Neural progenitor cell (in vitro differentiated cells): Measurements from ENCODE around the gene TMCC1. TPM values are rescaled to one million over a fixed set of nuclear protein-coding genes. Genes with fewer than 3 reads are reported as not detected.

Experiments used
- DNase-seq: peaks from one replicate; pipeline ENCODE4 v3.0.0-alpha.2; 2016; ENCODE audit warnings: low spot score
- H2AFZ ChIP-seq: fragments of 200-600 bp; sonication (generic); replicated peaks from 2 replicates; pipeline ENCODE4 v1.6.1; 2016; ENCODE audit warnings: antibody characterized with exemption
- H3F3A ChIP-seq: fragments of 200-600 bp; sonication (generic); 2 replicates; pipeline ENCODE4 v1.6.1; 2016; ENCODE audit warnings: antibody characterized with exemption, low read depth
- H3K27ac ChIP-seq: fragments of 200-600 bp; sonication (generic); 2 replicates; pipeline ENCODE4 v1.5.1; 2016; ENCODE audit warnings: mild to moderate bottlenecking
- H3K27me3 ChIP-seq: fragments of 200-600 bp; sonication (generic); 2 replicates; pipeline ENCODE4 v1.6.1; 2016; ENCODE audit warnings: mild to moderate bottlenecking, moderate library complexity
- H3K36me3 ChIP-seq: fragments of 200-600 bp; sonication (generic); 2 replicates; pipeline ENCODE4 v1.5.1; 2016
- H3K4me1 ChIP-seq: fragments of 200-600 bp; sonication (generic); 2 replicates; pipeline ENCODE4 v1.6.1; 2016; ENCODE audit warnings: mixed run types
- H3K4me2 ChIP-seq: fragments of 200-600 bp; sonication (generic); 2 replicates; pipeline ENCODE4 v1.6.1; 2016
- H3K4me3 ChIP-seq: fragments of 200-600 bp; sonication (generic); 2 replicates; pipeline ENCODE4 v1.5.1; 2016
- H3K79me2 ChIP-seq: fragments of 200-600 bp; sonication (generic); 2 replicates; pipeline ENCODE4 v1.6.1; 2016; ENCODE audit warnings: low read depth
- H3K9ac ChIP-seq: fragments of 200-600 bp; sonication (generic); 2 replicates; pipeline ENCODE4 v1.6.1; 2016
- H3K9me3 ChIP-seq: fragments of 200-600 bp; sonication (generic); 2 replicates; pipeline ENCODE4 v1.5.1; 2016; ENCODE audit warnings: low read depth
- H4K20me1 ChIP-seq: fragments of 200-600 bp; sonication (generic); 2 replicates; pipeline ENCODE4 v1.6.1; 2016; ENCODE audit warnings: low read depth
- H3K27ac Mint-ChIP-seq: 3 replicates; pipeline ENCODE4 v1.8.0; 2021; ENCODE audit warnings: mixed read lengths
- H3K27me3 Mint-ChIP-seq: 2 replicates; pipeline ENCODE4 v1.8.0; 2022; ENCODE audit warnings: low read depth, mild to moderate bottlenecking, inconsistent platforms, moderate library complexity, mixed read lengths; ENCODE audit not compliant: insufficient read depth
- H3K36me3 Mint-ChIP-seq: 3 replicates; pipeline ENCODE4 v1.8.0; 2021; ENCODE audit warnings: mixed read lengths
- H3K4me1 Mint-ChIP-seq: 3 replicates; pipeline ENCODE4 v1.8.0; 2021; ENCODE audit warnings: mixed read lengths
- H3K4me3 Mint-ChIP-seq: 3 replicates; pipeline ENCODE4 v1.8.0; 2021; ENCODE audit warnings: mild to moderate bottlenecking, moderate library complexity, mixed read lengths
- H3K9me3 Mint-ChIP-seq: 3 replicates; pipeline ENCODE4 v1.8.0; 2020; ENCODE audit warnings: mixed read lengths
- CTCF ChIP-seq: fragments of 200-600 bp; sonication (generic); IDR thresholded peaks from 2 replicates; pipeline ENCODE4 v1.5.1; 2017; ENCODE audit warnings: antibody characterized with exemption, mild to moderate bottlenecking
- EZH2 ChIP-seq: fragments of 200-600 bp; sonication (generic); IDR thresholded peaks from 2 replicates; pipeline ENCODE4 v1.6.1; 2017; ENCODE audit warnings: antibody characterized with exemption, mild to moderate bottlenecking, moderate library complexity
- EZH2phosphoT487 ChIP-seq: fragments of 200-600 bp; sonication (generic); IDR thresholded peaks from 2 replicates; pipeline ENCODE4 v1.6.1; 2017; ENCODE audit warnings: antibody characterized with exemption
- total RNA-seq: library from RNA; depleted of rRNA; stranded (reverse); fragments of >200 nt; gene quantifications from 2 replicates; pipeline ENCODE4 v1.2.3, GENCODE V29; 2015; ENCODE audit warnings: low replicate concordance

Gene TMCC1
- total RNA-seq, 1 donor from 2014 or later, result 29.8 TPM

- Histone ChIP-seq H3K4me3 (peak overlapping the region; percentile 75), H3K4me2 (peak overlapping the region; percentile 93), H3K9ac (no peak overlapping the region), H3K27me3 (no peaks in the 10 kb centered on the region), H3K9me3 (no peaks in the 10 kb centered on the region), H3K4me1 (peaks cover 23% of the 10 kb centered on the region), H3F3A (peaks cover 13% of the 10 kb centered on the region), H2AFZ (no peak overlapping the region), H4K20me1 (peaks cover 47% of the 10 kb centered on the region), H3K27ac (no peak overlapping the region), H3K79me2 (peaks cover 80% of the 10 kb centered on the region), H3K36me3 (peaks cover 7% of the 10 kb centered on the region)
- Mint-ChIP-seq H3K36me3 (peaks cover 6% of the 10 kb centered on the region), H3K27ac (no peak overlapping the region), H3K4me3 (no peak overlapping the region), H3K9me3 (peaks cover 2% of the 10 kb centered on the region), H3K27me3 (no peaks in the 10 kb centered on the region), H3K4me1 (peaks cover 26% of the 10 kb centered on the region)
- no peak for TF ChIP-seq EZH2
- no peak for TF ChIP-seq EZH2phosphoT487
- TF ChIP-seq CTCF, result no peak
- no peak for DNase-seq
These were observed 2.6 kb downstream of the TMCC1 start for GRCh38 chr3:129890891-129891290.

- Mint-ChIP-seq H3K27me3 (no peaks in the 10 kb centered on the region), H3K4me1 (peaks cover 26% of the 10 kb centered on the region), H3K36me3 (peaks cover 6% of the 10 kb centered on the region), H3K4me3 (no peak overlapping the region), H3K9me3 (peaks cover 2% of the 10 kb centered on the region), H3K27ac (no peak overlapping the region)
- Histone ChIP-seq H2AFZ (no peak overlapping the region), H3K79me2 (peaks cover 86% of the 10 kb centered on the region), H3K4me2 (peak overlapping the region; percentile 93), H3K36me3 (peaks cover 7% of the 10 kb centered on the region), H3F3A (peaks cover 13% of the 10 kb centered on the region), H3K4me3 (no peak overlapping the region), H3K9ac (no peak overlapping the region), H3K9me3 (no peaks in the 10 kb centered on the region), H3K27ac (no peak overlapping the region), H3K27me3 (no peaks in the 10 kb centered on the region), H3K4me1 (peaks cover 23% of the 10 kb centered on the region), H4K20me1 (peaks cover 47% of the 10 kb centered on the region)
- no peak for DNase-seq
- TF ChIP-seq EZH2 (no peak), CTCF (no peak), EZH2phosphoT487 (no peak)
These were observed 3.4 kb downstream of the TMCC1 start for GRCh38 chr3:129890125-129890524.

- peaks cover 47% of the 10 kb centered on the region for H4K20me1 ChIP-seq
- H3K4me2 ChIP-seq, result no peak overlapping the region
- peaks cover 91% of the 10 kb centered on the region for H3K79me2 ChIP-seq
- H3K27ac Mint-ChIP-seq, result no peak overlapping the region
- H3K27ac ChIP-seq, result no peak overlapping the region
- H3K36me3 Mint-ChIP-seq, result peaks cover 9% of the 10 kb centered on the region
- H3K4me3 ChIP-seq, result no peak overlapping the region
- H3F3A ChIP-seq, result peaks cover 13% of the 10 kb centered on the region
- no peak for DNase-seq
- H3K4me1 Mint-ChIP-seq, result peaks cover 23% of the 10 kb centered on the region
- TF ChIP-seq EZH2, result no peak
- TF ChIP-seq EZH2phosphoT487, result no peak
- no peak for TF ChIP-seq CTCF
- peaks cover 7% of the 10 kb centered on the region for H3K36me3 ChIP-seq
- H3K9me3 Mint-ChIP-seq, result peaks cover under 1% of the 10 kb centered on the region
- H3K4me3 Mint-ChIP-seq, result no peak overlapping the region
- no peaks in the 10 kb centered on the region for H3K27me3 Mint-ChIP-seq
- no peak overlapping the region for H2AFZ ChIP-seq
- peaks cover 23% of the 10 kb centered on the region for H3K4me1 ChIP-seq
- no peaks in the 10 kb centered on the region for H3K9me3 ChIP-seq
- no peaks in the 10 kb centered on the region for H3K27me3 ChIP-seq
- H3K9ac ChIP-seq, result no peak overlapping the region
These were observed 4.7 kb downstream of the TMCC1 start for GRCh38 chr3:129888771-129889170.
